Osteoblast (primary cell): ENCODE measurements around the gene FAM219A. TPM values are rescaled to one million over a fixed set of nuclear protein-coding genes. Genes with fewer than 3 reads are reported as not detected.

Experiments
- DNase-seq: peaks from one replicate; pipeline ENCODE4 v3.0.0; 2011; ENCODE audit warnings: low spot score, mixed read lengths; ENCODE audit not compliant: insufficient read length; ENCODE audit errors: missing footprints
- H2AFZ ChIP-seq: 2 replicates; pipeline ENCODE4 v1.6.0; 2011; ENCODE audit warnings: mild to moderate bottlenecking, low read length
- H3K27ac ChIP-seq: 2 replicates; pipeline ENCODE4 v1.5.1; 2011; ENCODE audit warnings: mild to moderate bottlenecking, low read depth, low read length, moderate library complexity
- H3K27me3 ChIP-seq: 2 replicates; pipeline ENCODE4 v1.6.0; 2012; ENCODE audit warnings: mild to moderate bottlenecking, control low read depth, inconsistent platforms, low read length, moderate library complexity; ENCODE audit not compliant: insufficient read depth
- H3K36me3 ChIP-seq: 2 replicates; pipeline ENCODE4 v1.5.1; 2011; ENCODE audit warnings: mild to moderate bottlenecking, low read length, control low read depth, moderate library complexity; ENCODE audit not compliant: insufficient read depth
- H3K4me1 ChIP-seq: 2 replicates; pipeline ENCODE4 v1.5.1; 2011; ENCODE audit warnings: mild to moderate bottlenecking, low read length, control low read depth, moderate library complexity; ENCODE audit not compliant: insufficient read depth
- H3K4me2 ChIP-seq: 2 replicates; pipeline ENCODE4 v1.6.0; 2011; ENCODE audit warnings: mild to moderate bottlenecking, low read length; ENCODE audit not compliant: insufficient read depth
- H3K4me3 ChIP-seq: fragments of 200-600 bp; sonication (generic); 3 replicates; pipeline ENCODE4 v1.5.1; 2012; ENCODE audit warnings: mild to moderate bottlenecking, low read length, inconsistent platforms; ENCODE audit not compliant: insufficient read depth
- H3K79me2 ChIP-seq: 2 replicates; pipeline ENCODE4 v1.6.0; 2012; ENCODE audit warnings: mild to moderate bottlenecking, low read length, control low read depth, inconsistent platforms; ENCODE audit not compliant: insufficient read depth
- H3K9me3 ChIP-seq: 2 replicates; pipeline ENCODE4 v1.5.1; 2011; ENCODE audit warnings: low read depth, low read length, control low read depth
- H4K20me1 ChIP-seq: 2 replicates; pipeline ENCODE4 v1.6.0; 2012; ENCODE audit warnings: mild to moderate bottlenecking, low read length, control low read depth; ENCODE audit not compliant: insufficient read depth
- CTCF ChIP-seq: IDR thresholded peaks from 2 replicates; pipeline ENCODE4 v1.5.1; 2011; ENCODE audit warnings: mild to moderate bottlenecking, low read depth, low read length, moderate library complexity; ENCODE audit errors: extremely low read depth
- small RNA-seq: library from RNA; depleted of rRNA; stranded (forward); fragments of <200 nt; gene quantifications from one replicate; pipeline ENCODE3, GENCODE V24; 2012
- total RNA-seq: library from RNA; depleted of rRNA; stranded (reverse); fragments of >200 nt; gene quantifications from 2 replicates; pipeline ENCODE4 v1.2.3, GENCODE V29; 2012

Gene FAM219A
- total RNA-seq, 1 donor, result 9.4 TPM

- H3K4me1 ChIP-seq, result no peaks in the 10 kb centered on the region
- H3K4me2 ChIP-seq, result no peak overlapping the region
- no peak overlapping the region for H2AFZ ChIP-seq
- TF ChIP-seq CTCF, result no peak
- H3K27ac ChIP-seq, result no peak overlapping the region
- no peaks in the 10 kb centered on the region for H3K9me3 ChIP-seq
- DNase-seq, result no peak
- H3K27me3 ChIP-seq, result no peaks in the 10 kb centered on the region
- H4K20me1 ChIP-seq, result peaks cover 3% of the 10 kb centered on the region
- H3K36me3 ChIP-seq, result no peaks in the 10 kb centered on the region
- no peak overlapping the region for H3K4me3 ChIP-seq
- no peaks in the 10 kb centered on the region for H3K79me2 ChIP-seq
These were observed 109.0 kb downstream of the FAM219A start for GRCh38 chr9:34349324-34349723.

Small RNAs within 50 kb of the gene (small RNA-seq; reads per million reads assigned to genes)
- gene RF00019 (not detected), gene RN7SKP24 (not detected)

Other genes with a start within 250 kb of the FAM219A start
- 1.8 TPM in 2 replicates for gene KIF24, start 129.3 kb downstream of the FAM219A start, total RNA-seq
- gene NUDT2, start 129.0 kb downstream of the FAM219A start, total RNA-seq, result 15.2 and 18.3 TPM in 2 replicates
- gene MYORG, start 81.7 kb downstream of the FAM219A start, total RNA-seq, result 0.36 and 0.88 TPM in 2 replicates
- 47.4 TPM in 1 of 2 replicates, not detected in the other for gene DNAI1, start 235 bp upstream of the FAM219A start, total RNA-seq
- under 0.01 and 0.29 TPM in 2 replicates for gene ENHO, start 64.4 kb upstream of the FAM219A start, total RNA-seq
- gene CNTFR, start 131.2 kb upstream of the FAM219A start, total RNA-seq, result under 0.01 TPM in 1 of 2 replicates, not detected in the other
- gene RPP25L, start 153.5 kb upstream of the FAM219A start, total RNA-seq, result 17.7 and 19.2 TPM in 2 replicates
- gene DCTN3, start 161.9 kb upstream of the FAM219A start, total RNA-seq, result 84.0 and 90.5 TPM in 2 replicates
- gene ARID3C, start 170.5 kb upstream of the FAM219A start, total RNA-seq, result under 0.01 TPM in 1 of 2 replicates, not detected in the other
- 72.7 and 73.4 TPM in 2 replicates for gene SIGMAR1, start 179.2 kb upstream of the FAM219A start, total RNA-seq
- 32.6 and 38.9 TPM in 2 replicates for gene GALT, start 188.1 kb upstream of the FAM219A start, total RNA-seq
- 34.4 and 38.0 TPM in 2 replicates for gene IL11RA, start 193.6 kb upstream of the FAM219A start, total RNA-seq
- gene CCL27, start 204.1 kb upstream of the FAM219A start, total RNA-seq, result 0.36 TPM in 1 of 2 replicates, not detected in the other
- not detected in 2 replicates for gene CCL19, start 232.7 kb upstream of the FAM219A start, total RNA-seq